Measurements from ENCODE around the gene GRIA4.

Gene GRIA4

DNA sequence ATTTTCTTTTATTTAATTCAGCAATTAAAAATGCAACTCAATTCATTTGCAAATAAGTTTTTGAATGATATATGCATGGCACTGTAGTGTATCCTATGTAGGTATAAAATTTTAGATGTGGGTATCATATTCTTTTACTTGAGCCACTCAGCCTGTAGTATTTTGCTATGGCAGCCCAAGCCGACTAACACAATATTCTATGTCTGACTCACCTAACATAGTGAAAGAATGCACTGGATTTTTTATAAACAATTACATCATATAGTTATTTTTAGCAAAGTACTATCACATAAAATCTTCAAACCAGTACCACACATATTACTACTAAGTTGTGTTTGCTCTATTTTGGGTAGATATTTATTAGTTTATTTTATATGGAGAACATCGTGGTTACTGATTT, 21.9 kb upstream of the GRIA4 start:
- no peaks in the 10 kb centered on the region for H3F3A ChIP-seq (ENCODE audit: low read depth)
- no peaks in the 10 kb centered on the region for H3K9me2 ChIP-seq (replicated peaks; ENCODE audit: low read depth, low read length)
- H4K20me1 ChIP-seq (ENCODE audit: insufficient read depth, low read length, poor library complexity, severe bottlenecking), result no peaks in the 10 kb centered on the region
- no peaks in the 10 kb centered on the region for H3K79me2 ChIP-seq (ENCODE audit: insufficient read depth, low read length)
- no peak overlapping the region for H3K9ac ChIP-seq (ENCODE audit: low read depth, low read length, poor library complexity, severe bottlenecking)
- H3K4me2 ChIP-seq (ENCODE audit: low read depth, low read length, poor library complexity, severe bottlenecking), result no peak overlapping the region
- H3K4me1 ChIP-seq (ENCODE audit: insufficient read depth, low read length, poor library complexity, severe bottlenecking), result no peaks in the 10 kb centered on the region
- no peak overlapping the region for H3K4me3 ChIP-seq (ENCODE audit: low read length, poor library complexity, severe bottlenecking)
- H3K36me3 ChIP-seq (ENCODE audit: insufficient read depth, low read length), result no peaks in the 10 kb centered on the region
- no peaks in the 10 kb centered on the region for H3K9me3 ChIP-seq (ENCODE audit: insufficient read depth, low read depth, low read length)
- H2AFZ ChIP-seq (ENCODE audit: low read length), result no peak overlapping the region
- TF ChIP-seq, protein P1, sequence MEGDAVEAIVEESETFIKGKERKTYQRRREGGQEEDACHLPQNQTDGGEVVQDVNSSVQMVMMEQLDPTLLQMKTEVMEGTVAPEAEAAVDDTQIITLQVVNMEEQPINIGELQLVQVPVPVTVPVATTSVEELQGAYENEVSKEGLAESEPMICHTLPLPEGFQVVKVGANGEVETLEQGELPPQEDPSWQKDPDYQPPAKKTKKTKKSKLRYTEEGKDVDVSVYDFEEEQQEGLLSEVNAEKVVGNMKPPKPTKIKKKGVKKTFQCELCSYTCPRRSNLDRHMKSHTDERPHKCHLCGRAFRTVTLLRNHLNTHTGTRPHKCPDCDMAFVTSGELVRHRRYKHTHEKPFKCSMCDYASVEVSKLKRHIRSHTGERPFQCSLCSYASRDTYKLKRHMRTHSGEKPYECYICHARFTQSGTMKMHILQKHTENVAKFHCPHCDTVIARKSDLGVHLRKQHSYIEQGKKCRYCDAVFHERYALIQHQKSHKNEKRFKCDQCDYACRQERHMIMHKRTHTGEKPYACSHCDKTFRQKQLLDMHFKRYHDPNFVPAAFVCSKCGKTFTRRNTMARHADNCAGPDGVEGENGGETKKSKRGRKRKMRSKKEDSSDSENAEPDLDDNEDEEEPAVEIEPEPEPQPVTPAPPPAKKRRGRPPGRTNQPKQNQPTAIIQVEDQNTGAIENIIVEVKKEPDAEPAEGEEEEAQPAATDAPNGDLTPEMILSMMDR (conservative IDR thresholded peaks at IDR 0.05; ENCODE audit: low read length), result no peak
- TF ChIP-seq EZH2phosphoT487 (IDR thresholded peaks at IDR 0.05; ENCODE audit: borderline replicate concordance), result no peak
- no peaks in the 10 kb centered on the region for H3K27me3 ChIP-seq (ENCODE audit: insufficient read depth, low read length, poor library complexity, severe bottlenecking)

DNA sequence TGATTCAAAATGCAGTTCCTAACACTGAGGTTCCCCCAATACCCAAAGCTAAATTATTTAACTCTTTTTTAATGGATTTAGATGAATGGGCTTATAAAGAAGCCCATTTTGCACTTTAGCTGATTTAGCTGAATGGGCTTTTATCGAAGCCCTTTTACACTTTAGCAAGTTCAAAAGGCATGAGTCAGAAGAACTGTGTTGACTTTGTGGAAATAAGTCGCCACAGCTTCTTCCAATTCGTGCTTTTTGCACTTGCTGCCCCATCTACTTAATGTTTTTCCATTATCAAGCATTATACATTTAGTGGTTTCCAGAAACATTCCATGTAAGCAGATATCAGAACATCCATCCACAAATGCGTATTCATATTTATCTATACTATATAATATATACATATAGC, 20.5 kb upstream of the GRIA4 start:
- Histone ChIP-seq H3K4me3 (ENCODE audit: low read length, poor library complexity, severe bottlenecking) (no peak overlapping the region), H3K9me3 (ENCODE audit: insufficient read depth, low read depth, low read length) (no peaks in the 10 kb centered on the region), H3F3A (ENCODE audit: low read depth) (no peaks in the 10 kb centered on the region), H3K27me3 (ENCODE audit: insufficient read depth, low read length, poor library complexity, severe bottlenecking) (no peaks in the 10 kb centered on the region), H3K36me3 (ENCODE audit: insufficient read depth, low read length) (no peaks in the 10 kb centered on the region), H3K79me2 (ENCODE audit: insufficient read depth, low read length) (no peaks in the 10 kb centered on the region), H3K4me2 (ENCODE audit: low read depth, low read length, poor library complexity, severe bottlenecking) (no peak overlapping the region), H3K9me2 (replicated peaks; ENCODE audit: low read depth, low read length) (no peaks in the 10 kb centered on the region), H3K9ac (ENCODE audit: low read depth, low read length, poor library complexity, severe bottlenecking) (no peak overlapping the region), H3K4me1 (ENCODE audit: insufficient read depth, low read length, poor library complexity, severe bottlenecking) (no peaks in the 10 kb centered on the region), H4K20me1 (ENCODE audit: insufficient read depth, low read length, poor library complexity, severe bottlenecking) (no peaks in the 10 kb centered on the region), H2AFZ (ENCODE audit: low read length) (no peak overlapping the region)
- TF ChIP-seq EZH2phosphoT487 (IDR thresholded peaks at IDR 0.05; ENCODE audit: borderline replicate concordance), result no peak
- TF ChIP-seq, protein P1 (conservative IDR thresholded peaks at IDR 0.05; ENCODE audit: low read length), result no peak

DNA sequence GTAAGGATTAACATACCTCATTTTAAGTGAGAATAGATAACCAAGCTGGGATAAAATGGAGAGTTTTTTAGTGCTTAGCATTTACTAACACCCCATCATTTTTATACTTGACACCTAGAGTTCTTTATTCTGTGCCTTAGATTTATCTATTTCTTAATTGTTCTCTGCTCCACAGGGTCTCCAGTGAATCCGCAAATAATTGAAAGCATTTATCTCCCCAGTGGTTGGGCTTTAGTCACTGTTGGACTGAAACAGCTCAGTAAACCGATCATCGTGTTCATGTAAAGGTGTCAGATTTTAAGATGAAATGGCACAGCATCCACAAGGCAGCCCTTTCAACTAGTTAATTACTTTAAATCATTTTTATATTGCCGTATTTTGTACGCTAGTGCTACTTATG, 17.8 kb upstream of the GRIA4 start:
- Histone ChIP-seq H3K4me1 (ENCODE audit: insufficient read depth, low read length, poor library complexity, severe bottlenecking) (no peaks in the 10 kb centered on the region), H3K9ac (ENCODE audit: low read depth, low read length, poor library complexity, severe bottlenecking) (no peak overlapping the region), H3K36me3 (ENCODE audit: insufficient read depth, low read length) (no peaks in the 10 kb centered on the region), H3K4me2 (ENCODE audit: low read depth, low read length, poor library complexity, severe bottlenecking) (no peak overlapping the region), H3K4me3 (ENCODE audit: low read length, poor library complexity, severe bottlenecking) (no peak overlapping the region), H2AFZ (ENCODE audit: low read length) (no peak overlapping the region), H3K9me3 (ENCODE audit: insufficient read depth, low read depth, low read length) (no peaks in the 10 kb centered on the region), H3K27me3 (ENCODE audit: insufficient read depth, low read length, poor library complexity, severe bottlenecking) (no peaks in the 10 kb centered on the region), H3F3A (ENCODE audit: low read depth) (no peaks in the 10 kb centered on the region), H3K79me2 (ENCODE audit: insufficient read depth, low read length) (no peaks in the 10 kb centered on the region), H4K20me1 (ENCODE audit: insufficient read depth, low read length, poor library complexity, severe bottlenecking) (no peaks in the 10 kb centered on the region), H3K9me2 (replicated peaks; ENCODE audit: low read depth, low read length) (no peaks in the 10 kb centered on the region)
- TF ChIP-seq, protein P1 (conservative IDR thresholded peaks at IDR 0.05; ENCODE audit: low read length), result no peak
- no peak for TF ChIP-seq EZH2phosphoT487 (IDR thresholded peaks at IDR 0.05; ENCODE audit: borderline replicate concordance)

Measured in Loucy (cell line).